H54 (cell line): ENCODE results near the gene GINS1.
"Not testable (repeated sequence)": the region's sequence is repeated elsewhere in the genome, so short reads cannot be mapped to it uniquely, and the experiment has no call there.

ENCODE experiments used
- DNase-seq: peaks from one replicate; pipeline ENCODE4 v3.0.0; 2011; ENCODE audit warnings: low spot score, mixed read lengths; ENCODE audit not compliant: insufficient read length
- FAIRE-seq: peaks from 3 replicates; lab custom pipeline; 2011; peaks lifted over from hg19 to GRCh38; lab: Jason Lieb, UNC
- POLR2A ChIP-seq: IDR thresholded peaks from 2 replicates; pipeline ENCODE4 v1.6.1; 2011; ENCODE audit warnings: low read depth, mild to moderate bottlenecking, low read length

The GINS1 gene

GRCh38 chr20:25468126-25469075 is 60.9 kb downstream of the GINS1 start:
- no peak for DNase-seq
- no peak for TF ChIP-seq POLR2A
- no peak for FAIRE-seq

DNA sequence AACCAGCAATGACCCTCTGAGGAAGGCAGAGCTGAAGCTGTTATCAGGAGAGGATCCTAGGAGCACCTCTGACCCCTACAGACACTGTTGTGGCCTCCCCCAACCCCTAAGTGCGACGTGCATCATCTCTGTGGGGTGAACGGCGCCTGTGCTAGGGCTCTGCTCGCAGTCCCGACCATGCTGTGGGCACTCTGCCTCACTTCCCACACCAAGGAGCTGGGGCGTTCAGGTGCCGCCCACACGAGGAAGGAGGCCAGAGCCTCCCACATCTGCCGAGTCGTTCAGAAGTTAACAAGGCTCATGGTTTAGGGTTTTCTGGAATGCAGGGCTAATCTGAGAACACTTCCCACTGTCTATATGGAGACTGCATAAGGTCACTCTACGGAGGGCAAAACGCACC is 62.1 kb downstream of the GINS1 start:
- FAIRE-seq (no peak), DNase-seq (no peak)
- no peak for TF ChIP-seq POLR2A

DNA sequence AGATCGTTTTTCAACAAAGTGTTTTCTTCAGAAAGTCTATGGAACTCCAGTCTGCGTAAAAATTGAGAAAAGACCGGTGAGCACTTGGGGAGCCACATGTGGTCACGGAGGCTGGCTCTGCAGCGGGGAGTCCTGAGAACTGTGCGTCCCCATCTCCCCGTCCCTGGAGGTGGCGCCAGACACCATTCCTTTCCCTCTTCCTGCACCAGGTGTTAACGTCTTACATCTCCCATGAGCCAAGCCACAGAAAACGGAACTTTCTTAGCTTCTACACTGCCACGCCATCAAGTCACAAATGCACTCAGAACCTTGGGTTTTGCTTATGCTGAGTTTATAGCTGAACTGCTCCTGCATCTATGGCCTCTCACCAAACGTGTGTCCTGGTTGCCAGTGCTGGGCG is 62.6 kb downstream of the GINS1 start:
- FAIRE-seq = no peak

DNA sequence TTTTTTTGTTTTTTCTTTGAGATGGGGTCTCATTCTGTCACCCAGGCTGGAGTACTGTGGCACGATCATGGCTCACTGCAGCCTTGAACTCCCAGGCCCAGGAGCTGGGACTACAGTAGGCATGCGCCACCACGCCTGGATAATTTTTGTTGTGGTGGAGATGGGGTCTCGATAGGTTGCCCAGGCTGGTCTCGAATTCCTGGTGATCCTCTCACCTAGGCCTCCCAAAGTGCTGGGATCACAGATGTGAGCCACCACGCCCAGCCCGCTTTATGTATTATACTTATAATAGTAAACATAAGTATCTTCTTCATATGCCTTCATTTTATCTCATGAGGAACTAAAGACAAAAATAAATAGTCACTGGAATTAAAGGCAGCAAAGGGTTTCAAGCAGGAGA is 63.5 kb downstream of the GINS1 start:
- no peak for TF ChIP-seq POLR2A
- FAIRE-seq (no peak), DNase-seq (no peak)

More for the DNA sequence above, 62.6 kb downstream of the GINS1 start:
- no peak for DNase-seq
- no peak for TF ChIP-seq POLR2A

DNA sequence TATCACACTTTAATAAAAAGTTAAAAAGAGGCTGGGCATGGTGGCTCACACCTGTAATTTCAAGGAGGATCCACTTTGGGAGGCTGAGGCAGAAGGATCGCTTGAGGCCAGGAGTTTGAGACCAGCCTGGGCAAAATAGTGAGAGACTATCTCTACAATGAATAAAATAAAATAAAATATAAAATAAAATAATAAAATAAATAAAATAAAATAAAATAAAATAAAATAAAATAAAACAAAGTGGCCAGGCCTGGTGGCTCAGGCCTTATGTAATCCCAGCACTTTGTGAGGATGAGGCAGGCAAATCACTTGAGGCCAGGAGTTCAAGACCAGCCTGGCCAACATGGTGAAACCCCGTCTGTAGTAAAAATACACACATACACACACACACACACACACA is 65.8 kb downstream of the GINS1 start:
- not testable (repeated sequence) for DNase-seq, FAIRE-seq

DNA sequence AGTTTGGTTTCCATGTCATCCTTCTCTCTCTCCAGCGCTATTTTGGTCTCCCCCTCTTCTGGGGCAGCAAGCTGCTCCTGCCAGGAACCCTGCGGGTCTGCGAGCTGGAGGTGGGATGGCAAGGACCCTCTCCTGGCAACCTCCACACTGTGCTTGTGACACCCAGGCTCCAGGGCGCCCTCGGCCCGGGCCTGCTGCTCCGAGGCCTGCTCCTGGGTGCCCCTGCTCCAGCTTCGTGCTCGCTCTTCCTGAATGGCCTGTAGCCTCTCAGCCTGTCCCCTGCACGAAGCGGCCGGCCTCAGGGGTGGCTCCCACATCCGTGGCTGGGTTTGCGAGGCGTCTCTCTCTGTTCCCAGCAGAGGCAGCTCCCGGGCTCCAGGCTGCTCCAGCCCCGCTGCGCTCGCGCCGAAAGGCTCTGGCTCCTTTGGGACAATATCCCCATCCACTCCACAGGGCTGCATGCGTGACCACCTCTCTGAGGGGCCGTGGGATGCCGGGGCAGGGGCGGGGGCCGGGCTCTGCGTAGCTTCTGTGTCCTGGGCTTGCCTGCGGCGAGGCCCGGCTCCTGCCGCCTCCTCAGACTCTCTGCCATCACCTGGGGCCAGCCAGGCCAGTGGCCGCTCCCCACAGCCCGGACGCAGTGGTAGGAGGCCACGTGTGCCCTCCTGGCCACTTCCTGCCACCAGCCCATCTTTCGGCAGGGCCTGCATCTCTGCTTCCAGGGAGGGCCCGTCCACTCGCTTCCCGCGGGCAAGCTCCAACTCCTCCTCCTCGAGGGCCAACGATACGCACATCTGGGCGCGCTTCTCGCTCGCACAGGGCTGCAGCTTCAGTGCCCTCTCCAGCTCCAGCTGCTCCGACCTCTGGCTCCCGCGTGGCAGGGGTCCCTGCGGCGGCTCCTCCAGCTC is 68.9 kb downstream of the GINS1 start:
- no peak for TF ChIP-seq POLR2A
- no peak for DNase-seq
- no peak for FAIRE-seq

DNA sequence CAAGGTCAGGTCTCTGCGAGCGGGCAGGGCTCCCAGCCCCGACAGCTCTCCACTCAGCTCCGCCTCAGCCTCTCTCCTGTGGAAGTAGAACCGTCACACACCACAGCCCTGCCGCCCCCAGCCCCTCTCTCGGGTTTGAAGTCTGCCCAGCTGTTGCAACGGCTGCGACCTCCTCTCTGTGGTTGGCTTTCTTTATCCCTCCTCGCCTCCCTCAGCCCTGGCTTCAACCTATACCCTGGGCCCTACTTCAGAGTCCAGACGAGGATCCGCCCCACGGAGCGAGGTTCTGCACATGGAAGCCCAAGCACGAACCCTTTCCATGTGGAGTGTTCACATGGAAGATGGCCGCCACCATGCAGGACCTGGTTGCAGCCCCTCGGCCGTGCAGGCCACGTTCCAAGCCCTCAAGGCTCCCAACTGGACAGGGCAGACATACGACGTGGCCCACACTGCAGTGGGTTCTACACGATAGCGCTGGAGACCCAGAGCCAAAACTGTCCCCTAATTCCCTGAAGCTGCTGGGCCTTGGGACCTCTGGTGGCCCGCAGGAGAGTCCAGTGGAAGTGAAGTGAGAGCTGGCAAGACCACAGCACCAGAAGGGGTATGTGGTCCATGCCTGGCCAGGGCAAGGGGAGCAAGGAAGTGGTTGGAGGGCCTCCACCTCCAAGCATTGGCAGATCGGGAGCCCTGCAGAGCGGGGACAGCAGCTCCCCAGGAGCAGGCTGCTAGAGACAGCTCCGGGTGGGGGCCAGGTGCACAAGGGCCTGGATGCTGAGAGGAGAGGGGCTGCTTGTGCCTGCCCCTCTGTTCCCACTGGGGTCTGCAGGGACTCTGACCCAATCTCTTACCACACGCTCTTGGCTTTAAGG is 69.8 kb downstream of the GINS1 start:
- TF ChIP-seq POLR2A = no peak
- DNase-seq (no peak), FAIRE-seq (no peak)

DNA sequence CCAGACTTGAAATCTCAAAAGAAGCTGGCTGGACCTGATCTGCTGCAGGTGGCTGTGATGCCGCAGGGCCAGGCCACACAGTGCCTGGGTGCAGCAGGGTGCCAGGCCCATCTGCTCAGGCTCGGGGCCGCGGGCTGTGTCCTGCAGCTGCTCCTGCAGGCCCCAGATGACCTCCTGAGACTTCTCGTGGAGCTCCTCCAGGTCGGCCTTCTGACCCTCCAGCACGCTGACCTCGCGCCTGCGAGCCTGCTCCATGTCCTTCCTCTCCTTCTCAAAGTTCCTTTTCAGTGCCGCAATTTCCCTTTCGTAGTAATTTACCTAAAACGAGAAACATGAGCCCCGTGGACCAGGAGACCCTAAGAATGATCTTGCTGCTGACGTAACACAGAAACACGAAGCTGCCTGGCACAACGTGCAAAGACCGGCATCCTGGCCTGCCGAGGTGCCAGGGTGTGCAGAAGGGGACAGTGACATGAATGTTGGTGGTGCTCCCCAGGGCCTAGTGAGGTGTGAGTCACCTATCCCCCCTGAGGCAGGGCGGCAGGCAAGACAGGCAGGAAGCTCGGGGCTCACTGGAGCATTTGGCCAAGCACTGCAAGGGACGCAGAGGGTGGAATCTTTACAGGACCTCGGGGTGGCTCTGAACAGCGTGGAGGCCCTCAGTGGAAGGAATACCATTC is 71.6 kb downstream of the GINS1 start:
- FAIRE-seq = no peak
- DNase-seq = no peak
- no peak for TF ChIP-seq POLR2A

DNA sequence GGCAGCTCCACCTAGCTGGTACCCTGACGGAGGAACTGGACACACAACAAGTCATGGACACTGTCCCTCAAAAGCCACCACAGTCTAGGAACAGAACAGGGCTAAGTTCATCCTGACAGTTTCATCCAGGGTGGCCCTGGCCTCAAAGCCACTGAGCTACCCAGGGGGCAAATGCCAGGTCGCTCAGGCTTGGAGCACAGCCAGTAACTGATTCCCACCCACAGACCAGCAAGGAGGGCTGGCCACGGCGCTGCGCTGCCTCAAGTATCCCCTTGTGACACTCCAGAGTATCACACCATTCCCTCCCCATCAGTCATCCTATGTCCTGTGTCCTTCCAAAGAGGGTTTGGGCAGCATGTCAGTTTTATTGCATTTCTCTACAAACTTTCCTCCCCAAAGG is 72.2 kb downstream of the GINS1 start:
- no peak for FAIRE-seq
- TF ChIP-seq POLR2A = no peak

GRCh38 chr20:25480156-25480555 is 72.7 kb downstream of the GINS1 start:
- DNase-seq (no peak), FAIRE-seq (no peak)
- TF ChIP-seq POLR2A = no peak

More for the DNA sequence above, 72.2 kb downstream of the GINS1 start:
- DNase-seq = no peak

- TF ChIP-seq POLR2A = no peak
- DNase-seq (no peak), FAIRE-seq (no peak)
Measured at GRCh38 chr20:25480797-25481196, 73.3 kb downstream of the GINS1 start.

- TF ChIP-seq POLR2A = no peak
- FAIRE-seq (no peak), DNase-seq (no peak)
Measured at GRCh38 chr20:25481235-25481917, 73.9 kb downstream of the GINS1 start.
